PFSK-1 (cell line): ENCODE results near the gene TMEM163.

Experiments used
- POLR2AphosphoS5 ChIP-seq: IDR thresholded peaks from 2 replicates; pipeline ENCODE4 v1.6.1; 2012; ENCODE audit warnings: low read depth, mild to moderate bottlenecking, control low read depth, low read length, moderate library complexity
- SIN3A ChIP-seq: IDR thresholded peaks from 2 replicates; pipeline ENCODE4 v1.6.1; 2012; ENCODE audit warnings: mild to moderate bottlenecking, low read length, moderate library complexity, borderline replicate concordance; ENCODE audit not compliant: insufficient read depth
- TAF1 ChIP-seq: IDR thresholded peaks from 2 replicates; pipeline ENCODE4 v1.6.1; 2012; ENCODE audit warnings: low read length, control low read depth, borderline replicate concordance; ENCODE audit not compliant: insufficient read depth
- TF ChIP-seq, protein P1 (sequence below), 2 experiments: IDR thresholded peaks; 2 replicates each; pipeline versions ENCODE4 v1.6.1 to v1.8.0; 2011 to 2012; ENCODE audit warnings: low read depth in 2 of 2, low read length in 2 of 2, control low read depth in 1 of 2, inconsistent platforms in 1 of 2, mild to moderate bottlenecking in 1 of 2, moderate library complexity in 1 of 2; ENCODE audit not compliant: insufficient read depth in 1 of 2

DNA sequence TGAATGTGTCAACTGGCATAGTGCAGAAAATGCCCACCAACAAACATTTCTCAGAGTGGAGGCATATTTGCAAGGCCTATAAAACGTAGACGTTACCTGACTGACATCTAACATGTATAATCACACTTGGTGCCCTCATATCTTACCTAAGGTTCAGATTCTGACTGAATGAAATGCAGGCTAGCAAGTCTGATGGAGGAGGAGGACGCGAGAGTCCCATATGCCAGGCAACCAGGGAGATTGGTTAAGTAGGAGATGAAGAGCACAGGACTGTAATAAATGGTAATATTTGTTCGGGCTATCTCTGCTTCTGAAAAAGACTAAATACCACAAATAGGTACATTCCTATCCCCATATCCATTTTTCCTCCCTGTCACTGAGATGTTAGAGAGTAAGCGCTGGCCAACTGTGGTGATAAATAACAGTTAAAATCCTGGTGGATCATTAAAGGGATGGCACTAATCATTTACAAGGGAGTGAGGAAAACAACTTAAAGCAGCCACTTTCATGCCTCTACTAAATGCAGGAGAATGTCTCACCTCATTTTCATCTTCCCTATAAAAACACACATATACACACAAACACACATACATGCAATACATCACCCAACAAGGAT lies 217.2 kb downstream of the TMEM163 start:
- no peak for TF ChIP-seq TAF1
- TF ChIP-seq SIN3A: no peak
- TF ChIP-seq POLR2AphosphoS5: no peak
- TF ChIP-seq, protein P1, sequence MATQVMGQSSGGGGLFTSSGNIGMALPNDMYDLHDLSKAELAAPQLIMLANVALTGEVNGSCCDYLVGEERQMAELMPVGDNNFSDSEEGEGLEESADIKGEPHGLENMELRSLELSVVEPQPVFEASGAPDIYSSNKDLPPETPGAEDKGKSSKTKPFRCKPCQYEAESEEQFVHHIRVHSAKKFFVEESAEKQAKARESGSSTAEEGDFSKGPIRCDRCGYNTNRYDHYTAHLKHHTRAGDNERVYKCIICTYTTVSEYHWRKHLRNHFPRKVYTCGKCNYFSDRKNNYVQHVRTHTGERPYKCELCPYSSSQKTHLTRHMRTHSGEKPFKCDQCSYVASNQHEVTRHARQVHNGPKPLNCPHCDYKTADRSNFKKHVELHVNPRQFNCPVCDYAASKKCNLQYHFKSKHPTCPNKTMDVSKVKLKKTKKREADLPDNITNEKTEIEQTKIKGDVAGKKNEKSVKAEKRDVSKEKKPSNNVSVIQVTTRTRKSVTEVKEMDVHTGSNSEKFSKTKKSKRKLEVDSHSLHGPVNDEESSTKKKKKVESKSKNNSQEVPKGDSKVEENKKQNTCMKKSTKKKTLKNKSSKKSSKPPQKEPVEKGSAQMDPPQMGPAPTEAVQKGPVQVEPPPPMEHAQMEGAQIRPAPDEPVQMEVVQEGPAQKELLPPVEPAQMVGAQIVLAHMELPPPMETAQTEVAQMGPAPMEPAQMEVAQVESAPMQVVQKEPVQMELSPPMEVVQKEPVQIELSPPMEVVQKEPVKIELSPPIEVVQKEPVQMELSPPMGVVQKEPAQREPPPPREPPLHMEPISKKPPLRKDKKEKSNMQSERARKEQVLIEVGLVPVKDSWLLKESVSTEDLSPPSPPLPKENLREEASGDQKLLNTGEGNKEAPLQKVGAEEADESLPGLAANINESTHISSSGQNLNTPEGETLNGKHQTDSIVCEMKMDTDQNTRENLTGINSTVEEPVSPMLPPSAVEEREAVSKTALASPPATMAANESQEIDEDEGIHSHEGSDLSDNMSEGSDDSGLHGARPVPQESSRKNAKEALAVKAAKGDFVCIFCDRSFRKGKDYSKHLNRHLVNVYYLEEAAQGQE (IDR thresholded peaks at IDR 0.05; ENCODE audit: insufficient read depth in 1 of 2, low read depth in 2 of 2, low read length in 2 of 2): no peak
